SK-N-SH (cell line): ENCODE data around the gene LDHD. TPM values are rescaled to one million over a fixed set of nuclear protein-coding genes. Genes with fewer than 3 reads are reported as not detected.

ENCODE experiments used
- CTCF ChIA-PET: fragments of 300-600, 350-600 bp; formaldehyde crosslinking; extraction: SDS; loops from one replicate; lab custom pipeline; 2021; lab: Yijun Ruan, JAX
- POLR2A ChIA-PET: fragments of 350-600 bp; sonication (Branson Sonifier 250); formaldehyde crosslinking; extraction: SDS; loops from one replicate; lab custom pipeline; 2020; ENCODE audit warnings: antibody characterized with exemption, inconsistent platforms; lab: Yijun Ruan, JAX
- DNase-seq: peaks from one replicate; pipeline ENCODE4 v3.0.0; 2012
- H2AFZ ChIP-seq: fragments of 200-600 bp; sonication (generic); 2 replicates; pipeline ENCODE4 v1.8.1; 2016; ENCODE audit warnings: antibody characterized with exemption, mild to moderate bottlenecking, low read depth
- H3F3A ChIP-seq: fragments of 200-600 bp; sonication (generic); replicated peaks from 2 replicates; pipeline ENCODE3; 2016; ENCODE audit warnings: antibody characterized with exemption, mild to moderate bottlenecking; ENCODE audit not compliant: insufficient read depth
- H3K27ac ChIP-seq, 2 experiments: fragments of 200-500 bp in 1 of 2; fragments of 200-600 bp in 1 of 2; sonication (Bioruptor generic) in 1 of 2; sonication (generic), shearing (Covaris generic) in 1 of 2; 2 replicates each; pipeline versions ENCODE4 v1.5.1 to v1.6.1; 2014 to 2016; ENCODE audit warnings: low read depth in 2 of 2, inconsistent platforms in 1 of 2, low read length in 1 of 2, mild to moderate bottlenecking in 1 of 2, mixed read lengths in 1 of 2
- H3K27me3 ChIP-seq: fragments of 200-600 bp; sonication (generic), shearing (Covaris generic); 2 replicates; pipeline ENCODE4 v1.6.1; 2016; ENCODE audit warnings: mixed run types; ENCODE audit not compliant: insufficient read depth
- H3K36me3 ChIP-seq, 2 experiments: fragments of 200-500 bp in 1 of 2; fragments of 200-600 bp in 1 of 2; sonication (Bioruptor generic) in 1 of 2; sonication (generic) in 1 of 2; replicated peaks in 1 of 2; 2 replicates each; pipeline versions ENCODE3 to v1.5.1; 2014 to 2016; ENCODE audit warnings: low read length in 1 of 2, mild to moderate bottlenecking in 1 of 2; ENCODE audit not compliant: insufficient read depth in 2 of 2, control insufficient read depth in 1 of 2
- H3K4me1 ChIP-seq, 2 experiments: fragments of 200-500 bp in 1 of 2; fragments of 200-600 bp in 1 of 2; sonication (Bioruptor generic) in 1 of 2; sonication (generic), shearing (Covaris generic) in 1 of 2; 2 replicates each; pipeline versions ENCODE4 v1.5.1 to v1.6.1; 2014 to 2016; ENCODE audit warnings: low read depth in 1 of 2, low read length in 1 of 2, mixed run types in 1 of 2; ENCODE audit not compliant: insufficient read depth in 2 of 2, control insufficient read depth in 1 of 2
- H3K4me2 ChIP-seq: fragments of 200-600 bp; sonication (generic), shearing (Covaris generic); 2 replicates; pipeline ENCODE4 v1.6.1; 2017; ENCODE audit warnings: mixed run types
- H3K4me3 ChIP-seq, 2 experiments: fragments of 200-500 bp in 1 of 2; fragments of 200-600 bp in 1 of 2; sonication (Bioruptor generic) in 1 of 2; sonication (generic), shearing (Covaris generic) in 1 of 2; 2 replicates each; pipeline versions ENCODE4 v1.5.1 to v1.8.1; 2014 to 2016; ENCODE audit warnings: low read depth in 2 of 2, inconsistent platforms in 1 of 2, low read length in 1 of 2, mild to moderate bottlenecking in 1 of 2, mixed read lengths in 1 of 2, moderate library complexity in 1 of 2
- H3K79me2 ChIP-seq: fragments of 200-600 bp; sonication (generic); 2 replicates; pipeline ENCODE4 v1.8.1; 2017; ENCODE audit warnings: mild to moderate bottlenecking; ENCODE audit not compliant: insufficient read depth
- H3K9ac ChIP-seq: fragments of 200-600 bp; sonication (generic); 2 replicates; pipeline ENCODE4 v1.6.1; 2017; ENCODE audit warnings: mixed run types
- H3K9me2 ChIP-seq: fragments of 200-600 bp; sonication (generic); 2 replicates; pipeline ENCODE4 v1.6.1; 2017; ENCODE audit warnings: mixed run types
- H3K9me3 ChIP-seq: fragments of 200-600 bp; sonication (generic); 2 replicates; pipeline ENCODE4 v1.6.1; 2017; ENCODE audit warnings: mixed run types, mild to moderate bottlenecking, moderate library complexity
- H4K20me1 ChIP-seq: fragments of 200-600 bp; sonication (generic); 2 replicates; pipeline ENCODE4 v1.6.1; 2017; ENCODE audit warnings: mild to moderate bottlenecking, mixed run types; ENCODE audit not compliant: insufficient read depth
- CHD2 ChIP-seq: fragments of 150-350 bp; IDR thresholded peaks from 2 replicates; pipeline ENCODE4 v1.6.1; 2018; ENCODE audit warnings: low read length; ENCODE audit not compliant: partially characterized antibody
- EP300 ChIP-seq, 2 experiments: IDR thresholded peaks; 2 replicates each; pipeline versions ENCODE4 v1.4.0 to v1.6.1; 2012; ENCODE audit warnings: borderline replicate concordance in 1 of 2, low read depth in 1 of 2, low read length in 1 of 2
- EZH2phosphoT487 ChIP-seq: fragments of 200-600 bp; sonication (generic); IDR thresholded peaks from 2 replicates; pipeline ENCODE4 v1.6.1; 2017; ENCODE audit warnings: low read depth, mixed run types, mild to moderate bottlenecking, antibody characterized with exemption, moderate library complexity, borderline replicate concordance
- FOXJ3 ChIP-seq: sonication (generic); formaldehyde crosslinking; IDR thresholded peaks from 2 replicates; pipeline ENCODE4 v1.5.1; 2020; ENCODE audit warnings: mild to moderate bottlenecking, missing genetic modification reagents
- FOXM1 ChIP-seq: IDR thresholded peaks from 2 replicates; pipeline ENCODE4 v1.4.0; 2012; ENCODE audit warnings: low read depth, mild to moderate bottlenecking
- GATA2 ChIP-seq: sonication (generic); formaldehyde crosslinking; IDR thresholded peaks from 2 replicates; pipeline ENCODE4 v1.5.0; 2020; ENCODE audit warnings: mild to moderate bottlenecking, missing genetic modification reagents
- MEF2A ChIP-seq: IDR thresholded peaks from 2 replicates; pipeline ENCODE4 v1.4.0; 2012; ENCODE audit warnings: low read depth, borderline replicate concordance
- MXI1 ChIP-seq: IDR thresholded peaks from 2 replicates; pipeline ENCODE4 v1.6.1; 2012; ENCODE audit warnings: mild to moderate bottlenecking, low read depth, low read length, improper control_type of control experiment
- NRF1 ChIP-seq: IDR thresholded peaks from 2 replicates; pipeline ENCODE4 v1.6.1; 2012; ENCODE audit warnings: low read depth, mild to moderate bottlenecking, low read length
- POLR2AphosphoS5 ChIP-seq: IDR thresholded peaks from 2 replicates; pipeline ENCODE4 v1.6.1; 2012; ENCODE audit warnings: low read depth, low read length
- TAF1 ChIP-seq: IDR thresholded peaks from 2 replicates; pipeline ENCODE4 v1.6.1; 2012; ENCODE audit warnings: low read depth, mild to moderate bottlenecking, low read length, moderate library complexity, borderline replicate concordance
- TCF12 ChIP-seq: IDR thresholded peaks from 2 replicates; pipeline ENCODE4 v1.4.0; 2012
- YY1 ChIP-seq: IDR thresholded peaks from 2 replicates; pipeline ENCODE4 v1.4.0; 2012; ENCODE audit warnings: low read depth, mild to moderate bottlenecking
- WGBS: methylation state at CpG from one replicate; pipeline ENCODE4 v1.1.6; 2017; ENCODE audit warnings: low lambda C conversion rate; 5-methylcytosine and 5-hydroxymethylcytosine counted together
- polyA plus RNA-seq, 3 experiments: library from polyadenylated mRNA; depleted of rRNA; stranded (reverse); fragments of >200 nt; gene quantifications; 2 replicates each; pipeline ENCODE4 v1.2.3, GENCODE V29; 2012
- TF ChIP-seq, protein P1 (sequence below): IDR thresholded peaks from 2 replicates; pipeline ENCODE4 v1.6.1; 2012; ENCODE audit warnings: mild to moderate bottlenecking, low read depth, low read length, moderate library complexity
- TF ChIP-seq, protein P2 (sequence below): fragments of 200-600 bp; sonication (generic); IDR thresholded peaks from 2 replicates; pipeline ENCODE4 v1.6.1; 2017; ENCODE audit warnings: antibody characterized with exemption, mild to moderate bottlenecking, moderate library complexity
- TF ChIP-seq, protein P3 (sequence below): fragments of 150-350 bp; IDR thresholded peaks from 2 replicates; pipeline ENCODE4 v1.6.1; 2016; ENCODE audit warnings: mild to moderate bottlenecking, low read depth, low read length
- TF ChIP-seq, protein P4 (sequence below): IDR thresholded peaks from 2 replicates; pipeline ENCODE4 v1.4.0; 2012; ENCODE audit warnings: low read depth
- TF ChIP-seq, protein P5 (sequence below): IDR thresholded peaks from 2 replicates; pipeline ENCODE4 v1.4.0; 2012; ENCODE audit warnings: low read depth, borderline replicate concordance

Gene LDHD
- polyA plus RNA-seq, 1 of the 3 experiments (the other 2 are of a cell fraction): 0.53 TPM

DNA sequence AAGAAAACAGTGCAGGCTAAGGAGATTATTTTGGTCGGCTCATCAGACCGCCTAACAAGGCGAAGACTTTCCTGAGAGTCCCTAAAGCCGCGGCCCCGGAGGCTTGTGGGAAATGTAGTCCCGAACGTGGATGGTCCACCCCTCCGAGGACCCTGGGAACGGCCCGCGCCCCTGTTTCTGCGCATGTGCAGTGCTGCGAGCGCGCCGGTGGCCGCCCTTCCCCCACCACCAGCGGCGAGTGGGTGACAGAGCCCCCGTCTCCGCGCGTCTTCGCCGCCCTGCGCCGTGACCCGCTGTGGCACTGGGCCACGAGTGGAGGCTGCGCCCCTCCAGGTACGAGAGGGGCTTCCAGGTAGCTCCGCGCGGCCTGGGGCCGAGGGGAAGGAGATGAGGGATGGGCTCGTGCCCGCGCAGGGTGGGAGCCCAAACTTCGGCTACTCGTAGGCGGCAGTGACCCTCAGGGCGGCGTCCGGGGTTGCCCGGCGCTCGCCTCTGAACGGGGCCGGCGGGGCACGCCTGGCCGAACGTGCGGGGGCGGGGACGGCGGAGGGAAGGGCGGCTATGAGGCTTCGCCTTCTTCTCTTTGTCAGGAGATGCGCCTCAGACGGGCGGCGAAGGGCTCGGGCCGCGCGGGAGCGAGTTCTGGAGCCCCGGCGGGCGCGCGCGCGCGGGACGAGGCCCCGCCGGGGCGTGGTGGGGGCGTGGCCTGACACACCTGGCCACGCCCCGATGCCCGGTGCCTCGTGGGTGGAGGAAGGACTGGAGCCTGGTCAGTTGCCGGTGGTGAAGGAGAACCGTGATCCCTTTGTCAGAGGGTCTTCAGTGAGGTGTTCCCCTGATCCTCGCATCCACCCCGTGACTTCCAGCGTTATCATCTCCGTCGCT, 32.0 kb upstream of the LDHD start, which contains the start of gene ZFP1:
ZFP1 (plus strand) TSS at position 214 of the 885 bp plus-strand sequence. CDS start 4,428 bp downstream, outside the sequence.
- TF ChIP-seq POLR2AphosphoS5: 0 out of 2 replicates have a peak, but pooled peaks have one; percentile 41
- TF ChIP-seq, protein P1, sequence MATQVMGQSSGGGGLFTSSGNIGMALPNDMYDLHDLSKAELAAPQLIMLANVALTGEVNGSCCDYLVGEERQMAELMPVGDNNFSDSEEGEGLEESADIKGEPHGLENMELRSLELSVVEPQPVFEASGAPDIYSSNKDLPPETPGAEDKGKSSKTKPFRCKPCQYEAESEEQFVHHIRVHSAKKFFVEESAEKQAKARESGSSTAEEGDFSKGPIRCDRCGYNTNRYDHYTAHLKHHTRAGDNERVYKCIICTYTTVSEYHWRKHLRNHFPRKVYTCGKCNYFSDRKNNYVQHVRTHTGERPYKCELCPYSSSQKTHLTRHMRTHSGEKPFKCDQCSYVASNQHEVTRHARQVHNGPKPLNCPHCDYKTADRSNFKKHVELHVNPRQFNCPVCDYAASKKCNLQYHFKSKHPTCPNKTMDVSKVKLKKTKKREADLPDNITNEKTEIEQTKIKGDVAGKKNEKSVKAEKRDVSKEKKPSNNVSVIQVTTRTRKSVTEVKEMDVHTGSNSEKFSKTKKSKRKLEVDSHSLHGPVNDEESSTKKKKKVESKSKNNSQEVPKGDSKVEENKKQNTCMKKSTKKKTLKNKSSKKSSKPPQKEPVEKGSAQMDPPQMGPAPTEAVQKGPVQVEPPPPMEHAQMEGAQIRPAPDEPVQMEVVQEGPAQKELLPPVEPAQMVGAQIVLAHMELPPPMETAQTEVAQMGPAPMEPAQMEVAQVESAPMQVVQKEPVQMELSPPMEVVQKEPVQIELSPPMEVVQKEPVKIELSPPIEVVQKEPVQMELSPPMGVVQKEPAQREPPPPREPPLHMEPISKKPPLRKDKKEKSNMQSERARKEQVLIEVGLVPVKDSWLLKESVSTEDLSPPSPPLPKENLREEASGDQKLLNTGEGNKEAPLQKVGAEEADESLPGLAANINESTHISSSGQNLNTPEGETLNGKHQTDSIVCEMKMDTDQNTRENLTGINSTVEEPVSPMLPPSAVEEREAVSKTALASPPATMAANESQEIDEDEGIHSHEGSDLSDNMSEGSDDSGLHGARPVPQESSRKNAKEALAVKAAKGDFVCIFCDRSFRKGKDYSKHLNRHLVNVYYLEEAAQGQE: 0 out of 2 replicates have a peak, but pooled peaks have one; percentile 3
- TF ChIP-seq, protein P2, sequence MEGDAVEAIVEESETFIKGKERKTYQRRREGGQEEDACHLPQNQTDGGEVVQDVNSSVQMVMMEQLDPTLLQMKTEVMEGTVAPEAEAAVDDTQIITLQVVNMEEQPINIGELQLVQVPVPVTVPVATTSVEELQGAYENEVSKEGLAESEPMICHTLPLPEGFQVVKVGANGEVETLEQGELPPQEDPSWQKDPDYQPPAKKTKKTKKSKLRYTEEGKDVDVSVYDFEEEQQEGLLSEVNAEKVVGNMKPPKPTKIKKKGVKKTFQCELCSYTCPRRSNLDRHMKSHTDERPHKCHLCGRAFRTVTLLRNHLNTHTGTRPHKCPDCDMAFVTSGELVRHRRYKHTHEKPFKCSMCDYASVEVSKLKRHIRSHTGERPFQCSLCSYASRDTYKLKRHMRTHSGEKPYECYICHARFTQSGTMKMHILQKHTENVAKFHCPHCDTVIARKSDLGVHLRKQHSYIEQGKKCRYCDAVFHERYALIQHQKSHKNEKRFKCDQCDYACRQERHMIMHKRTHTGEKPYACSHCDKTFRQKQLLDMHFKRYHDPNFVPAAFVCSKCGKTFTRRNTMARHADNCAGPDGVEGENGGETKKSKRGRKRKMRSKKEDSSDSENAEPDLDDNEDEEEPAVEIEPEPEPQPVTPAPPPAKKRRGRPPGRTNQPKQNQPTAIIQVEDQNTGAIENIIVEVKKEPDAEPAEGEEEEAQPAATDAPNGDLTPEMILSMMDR: no peak
- TF ChIP-seq EP300 (IDR thresholded peaks at IDR 0.05; ENCODE audit: borderline replicate concordance in 1 of 2, low read depth in 1 of 2, low read length in 1 of 2): 0 out of 4 replicates have a peak, but pooled peaks of 1 of the 2 experiments have one; percentile 5
- TF ChIP-seq FOXJ3: peak; percentile 60; the same call in 1 of the 2 replicates
- TF ChIP-seq, protein P3, sequence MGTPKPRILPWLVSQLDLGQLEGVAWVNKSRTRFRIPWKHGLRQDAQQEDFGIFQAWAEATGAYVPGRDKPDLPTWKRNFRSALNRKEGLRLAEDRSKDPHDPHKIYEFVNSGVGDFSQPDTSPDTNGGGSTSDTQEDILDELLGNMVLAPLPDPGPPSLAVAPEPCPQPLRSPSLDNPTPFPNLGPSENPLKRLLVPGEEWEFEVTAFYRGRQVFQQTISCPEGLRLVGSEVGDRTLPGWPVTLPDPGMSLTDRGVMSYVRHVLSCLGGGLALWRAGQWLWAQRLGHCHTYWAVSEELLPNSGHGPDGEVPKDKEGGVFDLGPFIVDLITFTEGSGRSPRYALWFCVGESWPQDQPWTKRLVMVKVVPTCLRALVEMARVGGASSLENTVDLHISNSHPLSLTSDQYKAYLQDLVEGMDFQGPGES: peak; percentile 86
- peak; percentile 84 for TF ChIP-seq MXI1
- TF ChIP-seq CHD2: peak; percentile 90
- TF ChIP-seq FOXM1: no peak
- no peak for TF ChIP-seq EZH2phosphoT487
- TF ChIP-seq TCF12: 0 out of 2 replicates have a peak, but pooled peaks have one; percentile 13
- TF ChIP-seq GATA2: no peak
- no peak for TF ChIP-seq MEF2A
- peak; percentile 10; the same call in 1 of the 2 replicates for TF ChIP-seq TAF1
- TF ChIP-seq, protein P4, sequence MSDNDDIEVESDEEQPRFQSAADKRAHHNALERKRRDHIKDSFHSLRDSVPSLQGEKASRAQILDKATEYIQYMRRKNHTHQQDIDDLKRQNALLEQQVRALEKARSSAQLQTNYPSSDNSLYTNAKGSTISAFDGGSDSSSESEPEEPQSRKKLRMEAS: no peak
- TF ChIP-seq YY1: no peak
- peak; percentile 75 for TF ChIP-seq NRF1
- TF ChIP-seq, protein P5, sequence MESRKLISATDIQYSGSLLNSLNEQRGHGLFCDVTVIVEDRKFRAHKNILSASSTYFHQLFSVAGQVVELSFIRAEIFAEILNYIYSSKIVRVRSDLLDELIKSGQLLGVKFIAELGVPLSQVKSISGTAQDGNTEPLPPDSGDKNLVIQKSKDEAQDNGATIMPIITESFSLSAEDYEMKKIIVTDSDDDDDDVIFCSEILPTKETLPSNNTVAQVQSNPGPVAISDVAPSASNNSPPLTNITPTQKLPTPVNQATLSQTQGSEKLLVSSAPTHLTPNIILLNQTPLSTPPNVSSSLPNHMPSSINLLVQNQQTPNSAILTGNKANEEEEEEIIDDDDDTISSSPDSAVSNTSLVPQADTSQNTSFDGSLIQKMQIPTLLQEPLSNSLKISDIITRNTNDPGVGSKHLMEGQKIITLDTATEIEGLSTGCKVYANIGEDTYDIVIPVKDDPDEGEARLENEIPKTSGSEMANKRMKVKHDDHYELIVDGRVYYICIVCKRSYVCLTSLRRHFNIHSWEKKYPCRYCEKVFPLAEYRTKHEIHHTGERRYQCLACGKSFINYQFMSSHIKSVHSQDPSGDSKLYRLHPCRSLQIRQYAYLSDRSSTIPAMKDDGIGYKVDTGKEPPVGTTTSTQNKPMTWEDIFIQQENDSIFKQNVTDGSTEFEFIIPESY: no peak
- Histone ChIP-seq H4K20me1 (no peaks in the 10 kb centered on the region), H3K27ac (peak within 1 kb of the TSS; percentile 91 to 94), H2AFZ (peak within 1 kb of the TSS; percentile 90), H3K9me3 (peaks cover 19% of the 10 kb centered on the region), H3K9me2 (no peaks in the 10 kb centered on the region), H3K79me2 (peaks cover 44% of the 10 kb centered on the region), H3K27me3 (no peaks in the 10 kb centered on the region), H3K4me1 (no peaks in the 10 kb centered on the region), H3K9ac (peak within 1 kb of the TSS; percentile 97), H3K4me3 (peak within 1 kb of the TSS; percentile 83 to 90), H3F3A (no peaks in the 10 kb centered on the region), H3K4me2 (peak within 1 kb of the TSS; percentile 89), H3K36me3 (peaks cover 3 to 33% of the 10 kb centered on the region in 2 experiments)
- 5% methylated on average over 19 of the region's 93 CpGs for WGBS
- ChIA-PET POLR2A (no interaction called here), CTCF (interaction anchor here (1.1 to 1.6 kb wide), 2 partner anchors 37 to 51 kb away, joined by 4 read pairs; no protein-coding TSS in a partner anchor)
- DNase-seq: peak; percentile 96
